Astrocyte (in vitro differentiated cells and primary cell): ENCODE data around the gene COL24A1.

ENCODE experiments used
- EZH2 ChIP-seq: IDR thresholded peaks from 2 replicates; pipeline ENCODE4 v1.6.1; 2012; ENCODE audit warnings: mild to moderate bottlenecking, low read length, inconsistent platforms; ENCODE audit not compliant: insufficient read depth
- TF ChIP-seq, protein P1 (sequence below): IDR thresholded peaks from 2 replicates; pipeline ENCODE4 v1.5.1; 2011; ENCODE audit warnings: low read depth, mild to moderate bottlenecking, inconsistent platforms, low read length, moderate library complexity; ENCODE audit not compliant: insufficient read depth

DNA sequence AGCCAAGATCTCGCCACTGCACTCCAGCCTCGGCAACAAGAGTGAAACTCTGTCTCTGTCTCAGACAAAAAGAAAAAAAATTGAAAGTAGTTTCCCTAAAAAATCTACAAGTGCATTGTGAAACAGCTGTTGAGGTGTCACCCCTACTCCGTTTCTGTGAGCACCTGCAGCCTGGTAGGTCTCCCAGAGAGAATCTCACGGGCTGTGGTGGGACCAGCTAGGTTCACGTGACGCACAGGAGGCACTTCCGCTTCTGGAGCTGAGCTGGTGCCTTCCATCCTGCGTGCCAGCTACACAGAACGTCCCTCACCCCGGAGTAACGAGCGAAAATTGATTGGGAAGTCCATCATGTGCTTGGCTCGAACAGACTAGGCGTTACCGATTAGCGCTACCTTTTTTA, 66.8 kb downstream of the COL24A1 start:
- TF ChIP-seq, protein P1, sequence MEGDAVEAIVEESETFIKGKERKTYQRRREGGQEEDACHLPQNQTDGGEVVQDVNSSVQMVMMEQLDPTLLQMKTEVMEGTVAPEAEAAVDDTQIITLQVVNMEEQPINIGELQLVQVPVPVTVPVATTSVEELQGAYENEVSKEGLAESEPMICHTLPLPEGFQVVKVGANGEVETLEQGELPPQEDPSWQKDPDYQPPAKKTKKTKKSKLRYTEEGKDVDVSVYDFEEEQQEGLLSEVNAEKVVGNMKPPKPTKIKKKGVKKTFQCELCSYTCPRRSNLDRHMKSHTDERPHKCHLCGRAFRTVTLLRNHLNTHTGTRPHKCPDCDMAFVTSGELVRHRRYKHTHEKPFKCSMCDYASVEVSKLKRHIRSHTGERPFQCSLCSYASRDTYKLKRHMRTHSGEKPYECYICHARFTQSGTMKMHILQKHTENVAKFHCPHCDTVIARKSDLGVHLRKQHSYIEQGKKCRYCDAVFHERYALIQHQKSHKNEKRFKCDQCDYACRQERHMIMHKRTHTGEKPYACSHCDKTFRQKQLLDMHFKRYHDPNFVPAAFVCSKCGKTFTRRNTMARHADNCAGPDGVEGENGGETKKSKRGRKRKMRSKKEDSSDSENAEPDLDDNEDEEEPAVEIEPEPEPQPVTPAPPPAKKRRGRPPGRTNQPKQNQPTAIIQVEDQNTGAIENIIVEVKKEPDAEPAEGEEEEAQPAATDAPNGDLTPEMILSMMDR = no peak
- TF ChIP-seq EZH2 = no peak
